ENCODE data around the gene LTO1.

LTO1 gene

GRCh38 chr11:69640260-69640994, 34.7 kb downstream of the LTO1 start:
- DNase-seq (ENCODE audit: low read depth in 1 of 2, low spot score in 1 of 2) = no peak
- Histone ChIP-seq H3K27ac (replicated peaks) (no peak overlapping the region), H3K27me3 (ENCODE audit: insufficient read depth, poor library complexity, severe bottlenecking) (peaks cover 38% of the 10 kb centered on the region), H3K4me3 (replicated peaks; ENCODE audit: insufficient read depth, low read length) (peak overlapping the region; percentile 22)
- TF ChIP-seq CTCF (IDR thresholded peaks at IDR 0.05; ENCODE audit: insufficient read depth, low read length) (no peak), REST (IDR thresholded peaks at IDR 0.05; ENCODE audit: insufficient replicate concordance, low read depth) (no peak), POLR2AphosphoS5 (IDR thresholded peaks at IDR 0.05; ENCODE audit: low read depth) (no peak), GABPA (IDR thresholded peaks at IDR 0.05; ENCODE audit: low read depth) (no peak), SPI1 (IDR thresholded peaks at IDR 0.05; ENCODE audit: borderline replicate concordance, low read depth) (no peak)

- no peak overlapping the region for H3K27ac ChIP-seq (replicated peaks)
- peaks cover 40% of the 10 kb centered on the region for H3K27me3 ChIP-seq (ENCODE audit: insufficient read depth, poor library complexity, severe bottlenecking)
- DNase-seq (ENCODE audit: low read depth in 1 of 2, low spot score in 1 of 2) = no peak
- H3K4me3 ChIP-seq (replicated peaks; ENCODE audit: insufficient read depth, low read length) = no peak overlapping the region
- no peak for TF ChIP-seq POLR2AphosphoS5 (IDR thresholded peaks at IDR 0.05; ENCODE audit: low read depth)
- no peak for TF ChIP-seq CTCF (IDR thresholded peaks at IDR 0.05; ENCODE audit: insufficient read depth, low read length)
- TF ChIP-seq SPI1 (IDR thresholded peaks at IDR 0.05; ENCODE audit: borderline replicate concordance, low read depth) = no peak
- no peak for TF ChIP-seq GABPA (IDR thresholded peaks at IDR 0.05; ENCODE audit: low read depth)
- no peak for TF ChIP-seq REST (IDR thresholded peaks at IDR 0.05; ENCODE audit: insufficient replicate concordance, low read depth)
Measured at GRCh38 chr11:69639831-69640230, 35.3 kb downstream of the LTO1 start.

DNA sequence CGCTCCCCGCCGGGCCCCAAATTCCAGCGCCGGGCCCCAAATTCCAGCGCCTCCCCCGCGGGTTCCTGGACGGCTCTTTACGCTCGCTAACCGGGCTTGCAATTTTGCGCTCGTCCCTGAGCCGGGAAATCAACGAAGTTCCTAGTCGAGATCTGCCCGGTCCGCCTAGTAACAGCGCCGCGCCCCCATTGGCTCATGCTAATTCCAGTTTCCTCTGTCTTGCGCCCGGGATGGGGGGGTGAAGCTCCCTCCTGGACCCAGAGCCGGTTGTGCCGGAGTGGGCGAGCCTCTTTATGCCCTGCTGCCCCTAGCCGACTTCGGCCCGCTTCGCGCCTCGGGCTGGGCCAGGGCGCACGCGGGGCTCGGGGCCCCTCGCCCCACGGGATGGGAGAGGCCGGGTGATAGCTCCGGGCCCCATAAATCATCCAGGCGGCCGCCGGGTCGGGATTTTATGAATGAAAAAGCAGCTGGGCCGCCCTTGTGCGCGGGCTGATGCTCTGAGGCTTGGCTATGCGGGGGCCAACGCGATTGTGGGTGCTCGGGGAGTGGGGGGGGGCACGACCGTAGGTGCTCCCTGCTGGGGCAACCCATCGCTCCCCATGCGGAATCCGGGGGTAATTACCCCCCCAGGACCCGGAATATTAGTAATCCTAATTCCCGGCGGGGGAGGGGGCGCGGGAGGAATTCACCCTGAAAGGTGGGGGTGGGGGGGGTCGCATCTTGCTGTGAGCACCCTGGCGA, 36.0 kb downstream of the LTO1 start:
- TF ChIP-seq REST (IDR thresholded peaks at IDR 0.05; ENCODE audit: insufficient replicate concordance, low read depth) (no peak), GABPA (IDR thresholded peaks at IDR 0.05; ENCODE audit: low read depth) (no peak), CTCF (IDR thresholded peaks at IDR 0.05; ENCODE audit: insufficient read depth, low read length) (no peak), POLR2AphosphoS5 (IDR thresholded peaks at IDR 0.05; ENCODE audit: low read depth) (no peak), SPI1 (IDR thresholded peaks at IDR 0.05; ENCODE audit: borderline replicate concordance, low read depth) (no peak)
- Histone ChIP-seq H3K4me3 (replicated peaks; ENCODE audit: insufficient read depth, low read length) (peak overlapping the region; percentile 5; the same call in 1 of the 2 replicates), H3K27me3 (ENCODE audit: insufficient read depth, poor library complexity, severe bottlenecking) (peaks cover 40% of the 10 kb centered on the region), H3K27ac (replicated peaks) (no peak overlapping the region)
- DNase-seq (ENCODE audit: low read depth in 1 of 2, low spot score in 1 of 2) = peak; percentile 47 to 84

Measured in HL-60 (cell line).